ENCODE measurements around the gene GLYATL1B. TPM values are rescaled to one million over a fixed set of nuclear protein-coding genes. Genes with fewer than 3 reads are reported as not detected.
"Not testable (repeated sequence)": the region's sequence is repeated elsewhere in the genome, so short reads cannot be mapped to it uniquely, and the experiment has no call there.

Gene GLYATL1B
- total RNA-seq, 1 donor from 2014 or later = not detected

DNA sequence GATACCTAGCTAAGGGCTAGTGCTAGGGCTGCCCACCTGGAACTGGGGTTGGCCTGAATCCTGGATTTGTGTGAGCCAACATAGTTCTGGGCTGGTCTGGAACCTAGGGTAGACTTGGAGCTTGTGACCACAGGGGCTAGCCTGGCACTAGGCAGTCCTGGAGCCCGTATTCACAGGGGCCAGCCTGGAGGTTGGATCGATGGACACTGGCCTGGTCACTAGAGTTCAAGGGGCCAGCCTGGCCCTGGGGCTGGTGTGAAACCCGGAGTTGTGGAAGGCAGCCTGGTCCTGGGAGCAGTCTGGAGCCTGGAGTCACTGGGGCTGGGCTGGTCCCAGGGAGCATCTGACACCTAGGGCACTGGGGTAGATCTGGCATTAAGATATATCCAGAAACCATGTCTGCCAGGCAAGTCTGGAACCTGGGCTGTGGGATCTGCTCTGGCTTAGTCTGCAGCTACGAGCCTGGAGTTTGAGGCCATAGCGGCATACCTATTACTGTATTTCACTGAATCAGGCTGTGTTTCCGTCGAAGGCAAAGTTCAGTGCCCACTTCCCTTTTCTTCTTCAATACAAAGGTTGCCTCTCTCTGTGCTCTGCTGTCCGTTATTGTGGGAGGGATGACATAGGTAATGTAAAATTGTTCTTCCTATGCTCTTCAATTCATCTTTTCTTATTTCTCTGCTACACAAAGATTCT is 9.1 kb upstream of the GLYATL1B start:
- Mint-ChIP-seq H3K27ac (ENCODE audit: unreplicated experiment) (no peak overlapping the region), H3K4me1 (ENCODE audit: unreplicated experiment) (no peaks in the 10 kb centered on the region), H3K9me3 (ENCODE audit: unreplicated experiment) (no peaks in the 10 kb centered on the region), H3K27me3 (ENCODE audit: unreplicated experiment) (no peaks in the 10 kb centered on the region), H3K36me3 (ENCODE audit: low read depth, unreplicated experiment) (no peaks in the 10 kb centered on the region), H3K4me3 (ENCODE audit: unreplicated experiment) (no peak overlapping the region)
- TF ChIP-seq, protein P1, sequence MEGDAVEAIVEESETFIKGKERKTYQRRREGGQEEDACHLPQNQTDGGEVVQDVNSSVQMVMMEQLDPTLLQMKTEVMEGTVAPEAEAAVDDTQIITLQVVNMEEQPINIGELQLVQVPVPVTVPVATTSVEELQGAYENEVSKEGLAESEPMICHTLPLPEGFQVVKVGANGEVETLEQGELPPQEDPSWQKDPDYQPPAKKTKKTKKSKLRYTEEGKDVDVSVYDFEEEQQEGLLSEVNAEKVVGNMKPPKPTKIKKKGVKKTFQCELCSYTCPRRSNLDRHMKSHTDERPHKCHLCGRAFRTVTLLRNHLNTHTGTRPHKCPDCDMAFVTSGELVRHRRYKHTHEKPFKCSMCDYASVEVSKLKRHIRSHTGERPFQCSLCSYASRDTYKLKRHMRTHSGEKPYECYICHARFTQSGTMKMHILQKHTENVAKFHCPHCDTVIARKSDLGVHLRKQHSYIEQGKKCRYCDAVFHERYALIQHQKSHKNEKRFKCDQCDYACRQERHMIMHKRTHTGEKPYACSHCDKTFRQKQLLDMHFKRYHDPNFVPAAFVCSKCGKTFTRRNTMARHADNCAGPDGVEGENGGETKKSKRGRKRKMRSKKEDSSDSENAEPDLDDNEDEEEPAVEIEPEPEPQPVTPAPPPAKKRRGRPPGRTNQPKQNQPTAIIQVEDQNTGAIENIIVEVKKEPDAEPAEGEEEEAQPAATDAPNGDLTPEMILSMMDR (IDR thresholded peaks at IDR 0.05; ENCODE audit: unreplicated experiment) = no peak
- no peak for DNase-seq (ENCODE audit: low spot score)

DNA sequence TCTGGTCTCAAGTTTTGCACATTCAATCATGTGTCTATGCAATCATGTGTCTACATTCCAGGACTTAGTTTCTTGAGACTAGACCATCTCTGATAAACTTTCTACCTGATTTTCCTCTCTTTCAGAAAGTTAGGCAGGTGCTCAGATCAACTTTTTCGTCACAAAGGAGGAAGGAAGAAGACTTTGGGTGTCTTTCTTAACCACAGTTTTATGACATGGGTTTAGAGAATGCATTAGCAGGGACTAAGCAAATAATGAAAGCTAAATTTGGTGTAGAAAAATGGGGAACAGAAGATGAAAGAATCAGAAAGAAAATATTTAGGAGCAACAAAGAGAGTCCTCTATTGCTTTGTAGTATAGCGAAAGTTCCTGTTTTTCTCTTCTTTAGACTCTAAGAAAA is 7.7 kb upstream of the GLYATL1B start:
- no peak for DNase-seq (ENCODE audit: low spot score)
- Mint-ChIP-seq H3K27me3 (ENCODE audit: unreplicated experiment) (peaks cover 3% of the 10 kb centered on the region), H3K36me3 (ENCODE audit: low read depth, unreplicated experiment) (no peaks in the 10 kb centered on the region), H3K27ac (ENCODE audit: unreplicated experiment) (no peak overlapping the region), H3K4me1 (ENCODE audit: unreplicated experiment) (no peaks in the 10 kb centered on the region), H3K4me3 (ENCODE audit: unreplicated experiment) (no peak overlapping the region), H3K9me3 (ENCODE audit: unreplicated experiment) (no peaks in the 10 kb centered on the region)
- TF ChIP-seq, protein P1 (IDR thresholded peaks at IDR 0.05; ENCODE audit: unreplicated experiment) = no peak

GRCh38 chr11:59079086-59079485 is 7.0 kb upstream of the GLYATL1B start:
- Mint-ChIP-seq H3K4me1 (ENCODE audit: unreplicated experiment) (no peaks in the 10 kb centered on the region), H3K4me3 (ENCODE audit: unreplicated experiment) (no peak overlapping the region), H3K9me3 (ENCODE audit: unreplicated experiment) (no peaks in the 10 kb centered on the region), H3K27ac (ENCODE audit: unreplicated experiment) (no peak overlapping the region), H3K27me3 (ENCODE audit: unreplicated experiment) (peaks cover 4% of the 10 kb centered on the region), H3K36me3 (ENCODE audit: low read depth, unreplicated experiment) (no peaks in the 10 kb centered on the region)
- no peak for DNase-seq (ENCODE audit: low spot score)
- TF ChIP-seq, protein P1 (IDR thresholded peaks at IDR 0.05; ENCODE audit: unreplicated experiment) = no peak

GRCh38 chr11:59080421-59080820 is 5.7 kb upstream of the GLYATL1B start:
- H3K27me3 Mint-ChIP-seq (ENCODE audit: unreplicated experiment); H3K4me3 Mint-ChIP-seq (ENCODE audit: unreplicated experiment); H3K9me3 Mint-ChIP-seq (ENCODE audit: unreplicated experiment); H3K36me3 Mint-ChIP-seq (ENCODE audit: low read depth, unreplicated experiment); DNase-seq (ENCODE audit: low spot score); H3K4me1 Mint-ChIP-seq (ENCODE audit: unreplicated experiment); H3K27ac Mint-ChIP-seq (ENCODE audit: unreplicated experiment): not testable (repeated sequence)

- not testable (repeated sequence) for H3K4me1 Mint-ChIP-seq (ENCODE audit: unreplicated experiment); H3K27me3 Mint-ChIP-seq (ENCODE audit: unreplicated experiment); H3K27ac Mint-ChIP-seq (ENCODE audit: unreplicated experiment); H3K9me3 Mint-ChIP-seq (ENCODE audit: unreplicated experiment); H3K36me3 Mint-ChIP-seq (ENCODE audit: low read depth, unreplicated experiment); H3K4me3 Mint-ChIP-seq (ENCODE audit: unreplicated experiment); DNase-seq (ENCODE audit: low spot score)
These were observed 4.6 kb upstream of the GLYATL1B start for GRCh38 chr11:59081430-59082020.

- TF ChIP-seq, protein P1 (IDR thresholded peaks at IDR 0.05; ENCODE audit: unreplicated experiment) = no peak
- Mint-ChIP-seq H3K4me1 (ENCODE audit: unreplicated experiment) (no peaks in the 10 kb centered on the region), H3K4me3 (ENCODE audit: unreplicated experiment) (no peak overlapping the region), H3K27ac (ENCODE audit: unreplicated experiment) (no peak overlapping the region), H3K9me3 (ENCODE audit: unreplicated experiment) (no peaks in the 10 kb centered on the region), H3K27me3 (ENCODE audit: unreplicated experiment) (peaks cover 3% of the 10 kb centered on the region), H3K36me3 (ENCODE audit: low read depth, unreplicated experiment) (no peaks in the 10 kb centered on the region)
- DNase-seq (ENCODE audit: low spot score) = no peak
These were observed 2.1 kb downstream of the GLYATL1B start for GRCh38 chr11:59088162-59088561.

DNA sequence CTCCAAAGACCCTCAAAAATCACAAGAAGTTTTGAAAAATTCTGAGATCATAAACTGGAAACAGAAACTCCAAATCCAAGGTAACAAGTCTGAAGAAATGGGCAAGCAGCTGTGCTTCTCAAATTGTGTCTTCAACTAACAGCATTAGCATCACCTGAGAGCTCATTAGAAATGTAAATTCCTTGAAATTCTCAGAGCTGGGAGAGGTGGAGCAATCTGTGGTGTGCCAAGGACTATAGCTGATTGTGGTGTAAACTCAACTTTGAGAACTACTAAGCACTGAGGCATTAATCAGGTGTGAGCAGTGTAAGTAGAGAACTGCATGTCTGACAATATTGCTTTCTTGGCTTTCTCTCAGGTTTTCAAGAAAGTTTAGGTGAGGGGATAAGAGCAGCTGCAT is 7.5 kb downstream of the GLYATL1B start:
- H3K36me3 Mint-ChIP-seq (ENCODE audit: low read depth, unreplicated experiment); DNase-seq (ENCODE audit: low spot score); H3K27me3 Mint-ChIP-seq (ENCODE audit: unreplicated experiment); H3K4me1 Mint-ChIP-seq (ENCODE audit: unreplicated experiment); H3K27ac Mint-ChIP-seq (ENCODE audit: unreplicated experiment); H3K9me3 Mint-ChIP-seq (ENCODE audit: unreplicated experiment); H3K4me3 Mint-ChIP-seq (ENCODE audit: unreplicated experiment): not testable (repeated sequence)

DNA sequence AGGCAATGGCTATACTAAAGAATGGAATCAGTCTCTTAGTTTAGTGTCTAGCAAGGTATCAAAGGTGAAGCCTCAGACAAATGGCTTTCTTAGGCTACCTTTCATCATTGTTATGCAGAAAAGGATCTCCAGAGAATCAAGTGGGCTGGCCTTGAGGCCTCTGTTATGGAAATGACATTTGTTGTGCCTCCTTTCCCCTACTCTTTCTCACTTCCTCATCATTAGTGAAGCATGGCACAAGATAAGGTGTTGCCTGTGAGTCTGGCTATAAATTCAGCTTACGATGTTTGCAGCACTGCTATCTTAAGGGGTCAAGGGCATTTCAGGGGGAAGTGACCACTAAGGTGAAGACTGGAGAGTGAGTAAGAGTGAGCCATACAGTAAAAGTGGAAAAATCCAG is 9.1 kb downstream of the GLYATL1B start:
- H3K4me1 Mint-ChIP-seq (ENCODE audit: unreplicated experiment) = not testable (repeated sequence)

More for the DNA sequence above, 9.1 kb downstream of the GLYATL1B start:
- H3K4me3 Mint-ChIP-seq (ENCODE audit: unreplicated experiment); H3K27ac Mint-ChIP-seq (ENCODE audit: unreplicated experiment); H3K27me3 Mint-ChIP-seq (ENCODE audit: unreplicated experiment); DNase-seq (ENCODE audit: low spot score); H3K36me3 Mint-ChIP-seq (ENCODE audit: low read depth, unreplicated experiment); H3K9me3 Mint-ChIP-seq (ENCODE audit: unreplicated experiment): not testable (repeated sequence)
